Activated T-cell treated with anti-CD3 and anti-CD28 coated beads for 1 hour (primary cell): ENCODE results near the gene TRIM59.

Experiments used
- DNase-seq: peaks from one replicate; pipeline ENCODE4 v3.0.0-alpha.2; 2020; ENCODE audit warnings: low read depth

Gene TRIM59, protein sequence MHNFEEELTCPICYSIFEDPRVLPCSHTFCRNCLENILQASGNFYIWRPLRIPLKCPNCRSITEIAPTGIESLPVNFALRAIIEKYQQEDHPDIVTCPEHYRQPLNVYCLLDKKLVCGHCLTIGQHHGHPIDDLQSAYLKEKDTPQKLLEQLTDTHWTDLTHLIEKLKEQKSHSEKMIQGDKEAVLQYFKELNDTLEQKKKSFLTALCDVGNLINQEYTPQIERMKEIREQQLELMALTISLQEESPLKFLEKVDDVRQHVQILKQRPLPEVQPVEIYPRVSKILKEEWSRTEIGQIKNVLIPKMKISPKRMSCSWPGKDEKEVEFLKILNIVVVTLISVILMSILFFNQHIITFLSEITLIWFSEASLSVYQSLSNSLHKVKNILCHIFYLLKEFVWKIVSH

GRCh38 chr3:160449636-160450598 is at the start of gene TRIM59:
TSS of gene TRIM59 (minus strand) at chr3:160449786. CDS start at chr3:160439183, 10,603 bp downstream.
- peak; percentile 93 for DNase-seq

- DNase-seq: no peak
Observed at GRCh38 chr3:160498202-160498601, 48.6 kb upstream of the TRIM59 start.

DNA sequence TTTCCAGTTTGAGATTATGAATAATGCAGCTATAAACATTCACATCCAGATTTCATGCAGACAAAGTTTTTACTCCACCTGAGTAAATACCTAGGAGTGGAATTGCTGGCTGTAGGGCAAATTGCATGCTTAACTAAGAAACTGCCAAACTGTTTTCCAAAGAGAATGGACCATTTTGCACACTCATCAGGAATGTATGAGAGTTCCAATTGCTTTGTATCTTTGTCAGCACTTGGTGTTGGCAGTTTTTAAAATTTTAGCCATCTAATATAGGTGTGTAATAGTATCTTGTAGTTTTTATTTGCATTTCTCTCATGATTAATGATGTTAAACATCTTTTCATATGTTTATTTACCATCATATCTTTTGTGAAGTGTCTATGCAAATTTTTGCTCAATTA is 40.6 kb upstream of the TRIM59 start:
- DNase-seq: no peak

- no peak for DNase-seq
Observed at GRCh38 chr3:160486459-160486869, 36.9 kb upstream of the TRIM59 start.

- DNase-seq: no peak
Observed at GRCh38 chr3:160482796-160483195, 33.2 kb upstream of the TRIM59 start.

GRCh38 chr3:160481856-160482255 is 32.3 kb upstream of the TRIM59 start:
- DNase-seq: no peak

DNA sequence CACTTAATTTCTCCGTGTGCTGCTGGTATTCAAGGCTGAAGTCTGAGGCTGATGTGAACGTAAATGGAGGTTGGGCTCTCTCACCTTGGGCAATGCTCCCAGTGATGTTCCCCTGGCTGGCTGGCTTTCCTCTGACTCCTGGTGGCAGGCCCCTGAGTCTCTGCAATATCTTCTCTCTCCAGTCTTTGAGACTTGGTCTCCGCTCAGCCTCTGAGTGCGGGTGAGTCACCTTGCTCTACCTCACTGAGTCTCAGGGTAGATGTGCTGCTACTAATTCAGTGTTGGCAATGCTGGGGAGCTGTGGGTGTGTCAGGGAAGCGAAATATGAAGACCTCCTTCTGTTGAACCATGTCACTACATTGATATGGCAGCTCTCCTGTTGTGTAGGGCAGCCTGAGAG is 31.3 kb upstream of the TRIM59 start:
- DNase-seq: no peak

- no peak for DNase-seq
Observed at GRCh38 chr3:160479376-160479775, 29.8 kb upstream of the TRIM59 start.

DNA sequence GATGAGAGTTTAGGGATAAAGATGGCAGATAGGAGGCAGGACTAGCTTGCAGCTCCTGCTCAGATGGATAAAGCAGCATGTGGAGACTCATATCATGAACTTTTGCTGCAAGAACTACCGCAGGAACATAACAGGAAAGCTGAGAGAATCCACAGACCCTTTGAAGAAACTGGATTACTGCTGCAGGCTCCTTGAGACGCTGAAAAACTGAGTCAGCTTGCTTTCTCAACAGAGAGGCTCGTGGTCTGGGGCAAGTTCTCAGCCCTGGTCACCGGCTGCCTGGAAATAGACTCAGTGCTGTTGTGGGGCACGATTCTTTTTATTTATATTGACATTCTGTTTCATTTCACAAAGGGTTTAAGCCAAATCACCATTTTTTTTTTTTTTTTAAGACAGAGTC is 28.8 kb upstream of the TRIM59 start:
- no peak for DNase-seq

DNA sequence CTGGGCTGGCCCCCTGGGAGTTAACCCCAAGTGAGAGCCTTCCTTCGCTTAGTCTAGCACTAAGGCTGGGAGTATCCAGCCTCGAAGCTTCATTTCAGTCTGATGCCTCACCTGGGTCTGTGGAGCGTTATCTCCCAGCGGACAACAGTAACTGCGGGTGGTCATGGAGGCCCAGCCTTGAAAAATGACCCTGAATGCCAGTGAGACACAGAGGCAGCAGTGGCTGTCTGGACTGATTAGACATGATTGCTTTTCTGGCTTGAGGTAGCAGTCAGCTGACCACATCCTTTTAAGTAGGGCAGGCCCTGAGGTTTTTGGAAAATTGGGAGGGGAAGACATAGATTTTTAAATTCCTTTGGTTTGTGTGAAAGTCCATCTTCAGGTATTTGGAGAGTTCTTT is 28.2 kb upstream of the TRIM59 start:
- no peak for DNase-seq

DNA sequence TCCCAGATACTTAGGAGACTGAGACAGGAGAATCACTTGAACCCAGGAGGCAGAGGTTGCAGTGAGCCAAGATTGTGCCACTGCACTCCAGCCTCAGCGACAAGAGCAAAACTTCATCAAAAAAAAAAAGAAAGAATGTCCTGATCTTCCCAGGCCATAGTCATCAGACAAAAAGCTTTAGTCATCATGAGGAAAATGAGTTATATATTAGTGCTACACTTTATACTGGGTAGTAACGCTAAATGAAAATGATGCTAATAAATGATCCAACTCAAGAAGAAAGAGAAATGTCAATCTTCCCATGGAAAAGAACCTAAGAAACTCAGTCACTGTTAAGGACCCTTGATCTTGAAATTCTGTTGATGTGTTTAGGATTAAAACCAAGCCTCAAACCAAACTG is 26.3 kb upstream of the TRIM59 start:
- DNase-seq: no peak

DNA sequence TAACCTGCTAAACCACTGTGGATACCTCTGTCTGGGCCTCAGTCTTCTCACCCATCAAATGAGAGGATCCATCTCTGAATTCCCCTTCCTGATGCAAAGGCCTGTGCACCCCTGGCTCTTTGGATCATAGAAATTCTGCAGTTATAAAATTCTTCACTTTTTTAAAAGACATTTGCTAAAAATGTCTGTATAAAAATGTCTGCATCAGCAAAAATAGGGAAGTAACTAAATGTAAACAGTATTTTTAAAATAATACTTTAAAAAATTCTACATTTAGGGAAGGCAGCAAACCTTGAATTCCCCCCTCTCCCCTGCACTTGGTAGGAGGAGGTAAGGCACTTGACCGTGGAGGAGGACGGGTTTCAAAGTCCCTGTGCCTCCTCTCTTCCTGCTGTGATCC is 25.6 kb upstream of the TRIM59 start:
- no peak for DNase-seq

DNA sequence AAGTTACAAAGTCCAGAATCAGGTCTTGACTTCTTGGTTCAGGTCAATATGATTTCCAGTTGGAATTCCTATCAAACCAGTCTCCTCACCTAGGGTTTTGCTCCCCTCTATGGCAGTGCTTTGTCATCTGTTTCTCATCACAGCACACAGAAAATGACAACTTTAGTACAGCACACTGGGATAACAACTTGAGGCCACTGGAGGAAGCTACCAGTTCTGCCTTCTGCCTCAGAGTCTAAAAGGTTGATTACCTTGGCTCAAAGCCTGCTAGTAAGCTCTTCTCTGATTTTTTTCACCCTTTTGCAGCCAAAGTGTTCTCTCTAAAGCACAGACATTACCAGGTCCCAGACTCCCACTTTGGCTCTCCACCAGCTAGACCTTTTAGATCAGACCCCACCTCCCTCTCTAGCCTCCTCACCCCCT is 24.8 kb upstream of the TRIM59 start:
- no peak for DNase-seq

- no peak for DNase-seq
Observed at GRCh38 chr3:160473978-160474377, 24.4 kb upstream of the TRIM59 start.

GRCh38 chr3:160473221-160473620 is 23.6 kb upstream of the TRIM59 start:
- no peak for DNase-seq

GRCh38 chr3:160472344-160472743 is 22.8 kb upstream of the TRIM59 start:
- DNase-seq: no peak

GRCh38 chr3:160471892-160472291 is 22.3 kb upstream of the TRIM59 start:
- no peak for DNase-seq

- DNase-seq: no peak
Observed at GRCh38 chr3:160470181-160470580, 20.6 kb upstream of the TRIM59 start.

- DNase-seq: no peak
Observed at GRCh38 chr3:160464971-160465370, 15.4 kb upstream of the TRIM59 start.

GRCh38 chr3:160464321-160464720 is 14.7 kb upstream of the TRIM59 start:
- no peak for DNase-seq

GRCh38 chr3:160460033-160460432 is 10.4 kb upstream of the TRIM59 start:
- no peak for DNase-seq

- DNase-seq: no peak
Observed at GRCh38 chr3:160459450-160459970, 9.9 kb upstream of the TRIM59 start.

DNA sequence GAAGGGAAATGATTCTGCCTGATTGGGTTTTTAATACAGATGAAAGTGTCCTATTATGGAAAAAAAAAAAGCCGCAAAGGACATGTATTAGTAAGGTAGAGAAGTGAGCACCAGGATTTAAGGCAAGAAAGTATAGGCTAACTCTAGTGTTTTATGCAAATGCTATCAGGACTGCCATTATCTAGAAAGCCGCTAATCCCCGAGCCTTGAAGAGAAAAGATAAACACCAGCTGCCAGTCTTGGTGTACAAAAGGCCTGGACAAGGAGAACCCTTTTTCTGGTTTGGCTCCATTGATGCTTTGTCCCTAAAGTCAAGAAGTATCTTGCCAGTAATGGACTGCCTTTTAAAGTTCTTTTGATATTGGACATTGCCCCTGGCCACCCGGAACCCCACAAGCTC is 8.6 kb upstream of the TRIM59 start:
- DNase-seq: no peak
